ENCODE measurements around the gene SMIM20.

GRCh38 chr4:25878676-25879075 lies 35.3 kb upstream of the SMIM20 start:
- TF ChIP-seq POLR2A (IDR thresholded peaks at IDR 0.05) (no peak), CTCF (IDR thresholded peaks at IDR 0.05) (no peak), EP300 (IDR thresholded peaks at IDR 0.05) (no peak), POLR2AphosphoS5 (IDR thresholded peaks at IDR 0.05) (no peak)
